Epithelial cell of proximal tubule (primary cell): ENCODE results near the gene KASH5. TPM values are rescaled to one million over a fixed set of nuclear protein-coding genes. Genes with fewer than 3 reads are reported as not detected.

Experiments used
- DNase-seq: peaks from one replicate; pipeline ENCODE4 v3.0.0-alpha.2; 2011; ENCODE audit warnings: low read depth
- H3K4me3 ChIP-seq: 2 replicates; pipeline ENCODE4 v1.5.1; 2011; ENCODE audit warnings: low read depth, mild to moderate bottlenecking, low read length
- CTCF ChIP-seq: conservative IDR thresholded peaks from 2 replicates; pipeline ENCODE4 v1.5.1; 2012; ENCODE audit warnings: low read depth, mild to moderate bottlenecking, low read length
- total RNA-seq: library from RNA; depleted of rRNA; stranded (reverse); fragments of >200 nt; gene quantifications from 2 replicates; pipeline ENCODE4 v1.2.3, GENCODE V29; 2015

The KASH5 gene
- total RNA-seq, 1 donor from 2014 or later = 0.06 TPM

- TF ChIP-seq CTCF = no peak
- H3K4me3 ChIP-seq = no peak overlapping the region
- no peak for DNase-seq
Measured at GRCh38 chr19:49396738-49397505, 8.9 kb downstream of the KASH5 start.

DNA sequence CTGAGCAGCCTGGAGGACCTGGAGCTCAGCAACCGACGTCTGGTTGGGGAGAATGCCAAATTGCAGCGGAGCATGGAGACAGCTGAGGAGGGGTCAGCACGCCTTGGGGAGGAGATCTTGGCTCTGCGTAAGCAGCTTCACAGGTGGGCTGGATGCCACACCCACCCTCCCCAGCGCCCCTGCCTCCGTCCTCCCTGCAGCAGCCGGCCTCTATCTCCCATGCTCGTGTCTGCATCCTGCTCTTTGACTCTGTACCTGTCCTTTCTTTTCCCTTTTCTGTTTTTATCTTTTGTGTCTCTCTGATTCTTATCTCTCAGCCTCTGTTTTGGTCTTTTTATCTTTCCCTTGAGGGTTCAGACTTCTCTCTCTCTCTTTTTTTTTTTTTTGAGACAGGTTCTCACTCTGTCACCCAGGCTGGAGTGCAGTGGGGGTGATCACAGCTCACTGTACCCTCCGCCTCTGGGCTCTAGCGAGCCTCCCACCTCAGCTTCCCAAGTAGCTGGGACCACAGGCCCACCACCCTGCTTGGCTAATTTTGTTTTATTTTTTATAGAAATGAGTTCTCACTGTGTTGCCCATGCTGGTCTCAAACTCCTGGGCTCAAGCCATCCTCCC, 10.1 kb downstream of the KASH5 start:
- no peak for DNase-seq
- TF ChIP-seq CTCF = no peak
- H3K4me3 ChIP-seq = no peak overlapping the region

- no peak for TF ChIP-seq CTCF
- no peak for DNase-seq
- no peak overlapping the region for H3K4me3 ChIP-seq
Measured at GRCh38 chr19:49398931-49399330, 10.9 kb downstream of the KASH5 start.

GRCh38 chr19:49400029-49400428, 12.0 kb downstream of the KASH5 start:
- no peak overlapping the region for H3K4me3 ChIP-seq
- no peak for DNase-seq
- no peak for TF ChIP-seq CTCF

- H3K4me3 ChIP-seq = no peak overlapping the region
- TF ChIP-seq CTCF = no peak
- DNase-seq = no peak
Measured at GRCh38 chr19:49403404-49404187, 15.5 kb downstream of the KASH5 start.

DNA sequence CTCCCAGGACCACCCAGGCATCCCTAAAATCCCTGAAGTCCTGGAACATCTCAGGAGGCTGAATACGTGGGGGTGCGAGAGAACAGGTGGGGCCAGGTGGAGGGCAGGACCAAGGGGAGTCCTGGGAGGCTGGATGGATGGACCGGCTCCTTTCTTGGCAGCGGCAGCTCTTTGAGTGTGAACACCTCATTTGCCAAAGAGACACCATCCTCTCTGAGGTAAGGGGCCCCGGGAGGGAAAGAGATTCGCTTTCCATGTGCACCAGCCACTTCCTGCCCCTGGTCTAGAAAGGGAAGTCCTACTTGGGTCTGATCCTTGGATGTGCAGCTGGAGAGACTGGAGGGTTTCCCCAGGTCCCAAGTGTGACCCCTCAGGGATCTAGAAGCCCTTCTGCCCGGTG, 19.0 kb downstream of the KASH5 start:
- TF ChIP-seq CTCF = no peak
- H3K4me3 ChIP-seq = no peak overlapping the region
- DNase-seq = no peak
